RWPE2 (cell line): Measurements from ENCODE around the gene MSI2.
A peak's percentile ranks its signal among the peaks of the same experiment; 100 is the strongest.
"Not testable (repeated sequence)": the region's sequence is repeated elsewhere in the genome, so short reads cannot be mapped to it uniquely, and the experiment has no call there.

ENCODE experiments used
- ATAC-seq: fragments of 200-7000 bp; cut with Tn5 transposase; 3 replicates; pipeline ENCODE4 v1.9.1; 2021; ENCODE audit warnings: low read depth
- DNase-seq: peaks from one replicate; pipeline ENCODE4 v3.0.0-alpha.2; 2020; ENCODE audit warnings: low spot score
- H3K27ac ChIP-seq: fragments of 450-650 bp; 2 replicates; pipeline ENCODE4 v1.5.1; 2017; ENCODE audit warnings: mild to moderate bottlenecking; ENCODE audit not compliant: poor library complexity, severe bottlenecking
- H3K27me3 ChIP-seq: fragments of 250-450 bp; sonication (Bioruptor Pico); 2 replicates; pipeline ENCODE4 v1.5.1; 2021; ENCODE audit warnings: mild to moderate bottlenecking, moderate library complexity; ENCODE audit not compliant: insufficient read depth, poor library complexity, severe bottlenecking
- H3K36me3 ChIP-seq: fragments of 250-450 bp; sonication (Bioruptor Pico); 2 replicates; pipeline ENCODE4 v1.5.1; 2020; ENCODE audit warnings: low read depth, mild to moderate bottlenecking, moderate library complexity
- H3K4me1 ChIP-seq: fragments of 250-450 bp; sonication (Bioruptor Pico); 2 replicates; pipeline ENCODE4 v1.5.1; 2021; ENCODE audit warnings: mild to moderate bottlenecking, moderate library complexity; ENCODE audit not compliant: insufficient read depth, poor library complexity, severe bottlenecking
- H3K4me3 ChIP-seq: fragments of 250-450 bp; sonication (Bioruptor Pico); 2 replicates; pipeline ENCODE4 v1.5.1; 2021; ENCODE audit warnings: mild to moderate bottlenecking, moderate library complexity; ENCODE audit not compliant: severe bottlenecking
- H3K9me3 ChIP-seq: fragments of 250-450 bp; sonication (Bioruptor Pico); 2 replicates; pipeline ENCODE4 v1.5.1; 2021; ENCODE audit warnings: mild to moderate bottlenecking, moderate library complexity; ENCODE audit not compliant: severe bottlenecking
- TF ChIP-seq, protein P1 (sequence below): fragments of 450-650 bp; IDR thresholded peaks from one replicate; pipeline ENCODE4 v1.5.1; 2017; ENCODE audit warnings: mild to moderate bottlenecking, moderate library complexity; ENCODE audit not compliant: poor library complexity, severe bottlenecking

MSI2 gene

DNA sequence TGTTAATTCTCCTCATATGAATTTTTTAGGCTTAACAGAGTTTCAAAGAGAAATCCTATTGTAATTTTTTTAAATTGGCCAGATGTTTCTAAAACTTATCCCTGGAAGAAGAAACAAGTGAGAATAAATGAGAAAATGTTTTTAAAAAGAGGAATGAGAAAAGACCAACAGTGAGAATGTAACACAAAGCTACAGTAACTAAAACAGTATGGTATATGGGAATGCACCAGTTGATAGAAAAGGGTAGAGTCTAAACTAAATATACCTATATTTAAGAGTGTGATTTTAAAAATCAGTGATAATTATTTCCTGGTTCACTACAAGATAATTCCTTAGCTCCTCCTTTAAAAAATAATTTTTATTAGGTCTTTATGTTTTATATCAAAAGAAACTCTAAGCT, 360.9 kb downstream of the MSI2 start:
- no peaks in the 10 kb centered on the region for H3K9me3 ChIP-seq

DNA sequence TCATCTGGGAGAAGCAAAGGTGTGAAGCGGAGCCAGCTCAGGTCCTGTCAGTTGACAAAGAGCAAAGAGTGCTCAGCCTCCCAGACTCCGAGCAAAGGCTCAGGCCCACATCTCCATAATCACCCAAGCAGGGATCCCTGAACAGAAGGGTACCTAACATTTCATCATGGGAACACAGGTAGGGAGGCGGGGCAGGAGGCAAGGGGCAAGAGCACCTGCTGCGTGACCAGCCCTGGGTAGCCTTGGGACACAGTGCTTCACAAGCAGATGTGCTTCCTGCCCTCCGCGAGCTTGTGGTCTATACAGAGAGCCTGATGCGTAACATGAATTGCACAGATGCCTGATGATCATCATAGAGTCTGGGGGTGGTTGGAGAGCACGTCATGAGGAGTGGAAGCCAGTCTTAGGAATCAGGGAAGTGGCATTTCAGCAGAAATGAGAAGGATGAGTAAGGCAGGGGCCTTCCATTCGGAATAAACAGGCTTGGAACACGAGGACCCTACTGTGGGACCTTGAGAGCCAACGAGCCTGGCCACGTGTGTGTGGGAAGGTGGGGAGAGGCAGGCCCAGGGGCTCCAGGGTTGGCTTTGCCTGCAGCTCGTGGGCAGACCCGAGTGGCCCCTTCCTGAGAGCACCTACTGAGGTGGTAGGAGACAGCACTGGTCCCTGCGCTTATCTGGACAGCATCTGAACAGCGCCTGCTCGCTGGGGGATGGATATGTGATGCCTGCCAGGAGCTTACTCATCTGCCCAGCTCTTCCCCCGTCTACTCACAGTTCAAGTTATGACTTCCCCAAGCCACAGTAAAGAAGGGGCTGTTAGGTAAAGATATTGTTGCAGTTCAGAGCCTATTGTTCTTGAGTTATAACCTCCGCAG, 363.0 kb downstream of the MSI2 start:
- H3K9me3 ChIP-seq = no peaks in the 10 kb centered on the region
- no peak for ATAC-seq
- H3K4me3 ChIP-seq = no peak overlapping the region
- DNase-seq = peak; percentile 43
- TF ChIP-seq, protein P1, sequence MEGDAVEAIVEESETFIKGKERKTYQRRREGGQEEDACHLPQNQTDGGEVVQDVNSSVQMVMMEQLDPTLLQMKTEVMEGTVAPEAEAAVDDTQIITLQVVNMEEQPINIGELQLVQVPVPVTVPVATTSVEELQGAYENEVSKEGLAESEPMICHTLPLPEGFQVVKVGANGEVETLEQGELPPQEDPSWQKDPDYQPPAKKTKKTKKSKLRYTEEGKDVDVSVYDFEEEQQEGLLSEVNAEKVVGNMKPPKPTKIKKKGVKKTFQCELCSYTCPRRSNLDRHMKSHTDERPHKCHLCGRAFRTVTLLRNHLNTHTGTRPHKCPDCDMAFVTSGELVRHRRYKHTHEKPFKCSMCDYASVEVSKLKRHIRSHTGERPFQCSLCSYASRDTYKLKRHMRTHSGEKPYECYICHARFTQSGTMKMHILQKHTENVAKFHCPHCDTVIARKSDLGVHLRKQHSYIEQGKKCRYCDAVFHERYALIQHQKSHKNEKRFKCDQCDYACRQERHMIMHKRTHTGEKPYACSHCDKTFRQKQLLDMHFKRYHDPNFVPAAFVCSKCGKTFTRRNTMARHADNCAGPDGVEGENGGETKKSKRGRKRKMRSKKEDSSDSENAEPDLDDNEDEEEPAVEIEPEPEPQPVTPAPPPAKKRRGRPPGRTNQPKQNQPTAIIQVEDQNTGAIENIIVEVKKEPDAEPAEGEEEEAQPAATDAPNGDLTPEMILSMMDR = no peak
- H3K27me3 ChIP-seq = no peaks in the 10 kb centered on the region
- peaks cover 26% of the 10 kb centered on the region for H3K36me3 ChIP-seq
- no peak overlapping the region for H3K27ac ChIP-seq
- no peaks in the 10 kb centered on the region for H3K4me1 ChIP-seq

More for the DNA sequence above, 360.9 kb downstream of the MSI2 start:
- H3K4me3 ChIP-seq = no peak overlapping the region
- TF ChIP-seq, protein P1 = no peak
- no peaks in the 10 kb centered on the region for H3K27me3 ChIP-seq
- DNase-seq = no peak
- H3K4me1 ChIP-seq = no peaks in the 10 kb centered on the region
- H3K36me3 ChIP-seq = peaks cover 26% of the 10 kb centered on the region
- no peak overlapping the region for H3K27ac ChIP-seq
- no peak for ATAC-seq

DNA sequence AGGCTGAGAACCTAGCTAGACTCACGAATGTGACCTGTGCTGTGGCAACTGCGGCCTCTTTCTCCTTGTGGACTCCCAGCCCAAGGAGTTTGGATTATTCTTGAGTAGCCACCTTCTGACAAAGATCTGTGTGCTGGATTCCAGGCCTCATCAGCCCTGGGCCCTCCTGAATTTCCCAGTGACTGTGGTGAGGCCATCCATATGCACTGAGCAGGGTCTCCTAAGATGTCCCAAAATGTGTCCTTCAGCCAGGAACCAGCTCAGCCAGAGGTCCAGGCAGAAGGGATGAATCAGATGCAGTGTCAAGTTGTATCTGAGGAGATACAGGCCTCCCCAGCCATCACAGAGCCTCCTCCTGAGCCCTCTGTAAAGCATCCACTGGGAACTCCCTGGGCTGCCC, 364.3 kb downstream of the MSI2 start:
- Histone ChIP-seq H3K36me3 (peaks cover 24% of the 10 kb centered on the region), H3K4me1 (no peaks in the 10 kb centered on the region), H3K27ac (no peak overlapping the region), H3K4me3 (no peak overlapping the region), H3K9me3 (no peaks in the 10 kb centered on the region), H3K27me3 (no peaks in the 10 kb centered on the region)
- DNase-seq (no peak), ATAC-seq (no peak)
- TF ChIP-seq, protein P1 = no peak

DNA sequence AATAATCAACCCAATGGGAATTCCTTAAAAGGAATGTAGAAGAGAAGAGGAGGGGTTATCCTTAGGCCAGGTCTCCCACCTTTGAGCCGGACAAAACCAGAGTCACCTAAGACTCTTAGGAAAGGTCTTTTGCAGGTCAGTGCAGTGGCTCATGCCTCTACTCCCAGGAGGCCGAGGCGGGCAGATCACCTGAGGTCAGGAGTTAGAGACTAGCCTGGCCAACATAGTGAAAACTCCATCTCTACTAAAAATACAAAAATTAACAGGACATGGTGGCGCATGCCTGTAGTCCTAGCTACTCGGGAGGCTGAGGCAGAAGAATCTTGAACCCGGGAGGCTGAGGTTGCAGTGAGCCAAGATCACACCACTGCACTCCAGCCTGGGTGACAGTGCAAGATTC, 365.5 kb downstream of the MSI2 start:
- not testable (repeated sequence) for H3K4me3 ChIP-seq, DNase-seq, ATAC-seq, H3K27ac ChIP-seq, H3K4me1 ChIP-seq, H3K27me3 ChIP-seq, H3K9me3 ChIP-seq
- H3K36me3 ChIP-seq = peaks cover 13% of the 10 kb centered on the region

DNA sequence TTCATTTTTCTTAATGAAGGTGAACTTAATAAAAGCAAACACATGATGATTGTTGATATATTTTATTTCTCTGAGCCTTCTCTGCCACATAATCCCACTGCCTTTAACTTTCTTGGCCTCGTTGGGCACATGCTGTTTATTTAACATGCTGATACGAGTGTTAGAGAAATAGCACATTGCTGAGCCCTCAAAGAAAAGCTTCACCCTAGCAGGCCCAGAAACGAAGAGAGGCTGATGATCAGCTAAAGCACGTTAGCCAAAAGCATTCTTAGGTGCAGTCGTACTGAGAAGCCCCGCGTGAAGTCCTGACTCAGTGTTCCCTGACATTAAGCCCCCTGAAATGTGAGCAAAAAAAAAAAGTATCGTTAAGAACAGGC, 366.0 kb downstream of the MSI2 start:
- peaks cover 8% of the 10 kb centered on the region for H3K36me3 ChIP-seq
- no peaks in the 10 kb centered on the region for H3K27me3 ChIP-seq
- no peak for DNase-seq
- no peaks in the 10 kb centered on the region for H3K9me3 ChIP-seq
- no peak overlapping the region for H3K27ac ChIP-seq
- ATAC-seq = no peak
- H3K4me1 ChIP-seq = no peaks in the 10 kb centered on the region
- no peak overlapping the region for H3K4me3 ChIP-seq
- TF ChIP-seq, protein P1 = no peak
